K562 (cell line): ENCODE results near the gene CEP72. TPM values are rescaled to one million over a fixed set of nuclear protein-coding genes. Genes with fewer than 3 reads are reported as not detected.

ENCODE experiments used
- ATAC-seq: fragments of 200-7000 bp; cut with Tn5 transposase; 3 replicates; pipeline ENCODE4 v1.9.1; 2020; ENCODE audit warnings: moderate library complexity
- BruUV-seq: library from RNA; stranded (reverse); fragments of 400-500 nt; replicated peaks from 2 replicates; lab custom pipeline; 2021; lab: Mats Ljungman, UMichigan
- CTCF ChIA-PET: fragments of 300-600 bp; formaldehyde crosslinking; extraction: SDS; loops from one replicate; lab custom pipeline; 2021; ENCODE audit warnings: low intra/inter-chr PET ratio; lab: Yijun Ruan, JAX
- POLR2A ChIA-PET: fragments of 300-600, 350-650 bp; sonication (Branson Sonifier 250); formaldehyde crosslinking; extraction: SDS; loops from one replicate; lab custom pipeline; 2021; ENCODE audit warnings: antibody characterized with exemption, inconsistent platforms; lab: Yijun Ruan, JAX
- DNase-seq, 4 experiments: peaks; one replicate each; pipeline versions ENCODE4 v3.0.0 to v3.0.0-alpha.2; 2011 to 2018; ENCODE audit warnings: low spot score in 3 of 4, mixed read lengths in 3 of 4; ENCODE audit errors: extremely low read depth in 1 of 4
- FAIRE-seq: peaks from 2 replicates; lab custom pipeline; 2011; peaks lifted over from hg19 to GRCh38; lab: Jason Lieb, UNC
- H2AFZ ChIP-seq: 2 replicates; pipeline ENCODE4 v1.6.0; 2011; ENCODE audit warnings: low read depth, low read length, control low read depth, inconsistent platforms
- H3K27ac ChIP-seq: fragments of 200-600 bp; 3 replicates; pipeline ENCODE4 v1.8.0; 2011; ENCODE audit warnings: low read depth, mild to moderate bottlenecking, control low read depth, inconsistent platforms, low read length, moderate library complexity, mixed read lengths; ENCODE audit errors: extremely low read depth
- H3K27me3 ChIP-seq, 2 experiments: fragments of 300-600 bp in 1 of 2; 2 replicates in 1 of 2; 3 replicates in 1 of 2; pipeline versions ENCODE4 v1.6.0 to v1.8.0; 2011; ENCODE audit warnings: inconsistent platforms in 2 of 2, low read length in 2 of 2, mild to moderate bottlenecking in 1 of 2, mixed read lengths in 1 of 2, moderate library complexity in 1 of 2; ENCODE audit not compliant: control insufficient read depth in 2 of 2, insufficient read depth in 2 of 2
- H3K36me3 ChIP-seq: fragments of 300-600 bp; 3 replicates; pipeline ENCODE4 v1.8.0; 2011; ENCODE audit warnings: mild to moderate bottlenecking, low read length, inconsistent platforms; ENCODE audit not compliant: control insufficient read depth, insufficient read depth
- H3K4me1 ChIP-seq, 2 experiments: fragments of 200-600 bp in 1 of 2; replicated peaks in 1 of 2; 2 replicates in 1 of 2; 3 replicates in 1 of 2; pipeline versions ENCODE4 v1.5.1 to v1.8.0; 2011; ENCODE audit warnings: inconsistent platforms in 2 of 2, low read length in 2 of 2, mild to moderate bottlenecking in 1 of 2, mixed read lengths in 1 of 2, moderate library complexity in 1 of 2; ENCODE audit not compliant: control insufficient read depth in 2 of 2, insufficient read depth in 2 of 2
- H3K4me2 ChIP-seq: 2 replicates; pipeline ENCODE4 v1.6.1; 2011; ENCODE audit warnings: low read length, control low read depth, inconsistent platforms, mixed read lengths; ENCODE audit not compliant: insufficient read depth
- H3K4me3 ChIP-seq: fragments of 200-600 bp; sonication (generic), shearing (Covaris generic); 2 replicates; pipeline ENCODE4 v1.5.1; 2016; ENCODE audit warnings: control low read depth, inconsistent platforms
- H3K79me2 ChIP-seq: fragments of 200-600 bp; 3 replicates; pipeline ENCODE4 v1.8.0; 2011; ENCODE audit warnings: low read length, inconsistent platforms; ENCODE audit not compliant: control insufficient read depth, insufficient read depth
- H3K9ac ChIP-seq, 2 experiments: 2 replicates each; pipeline versions ENCODE4 v1.6.0 to v1.6.1; 2011; ENCODE audit warnings: low read depth in 2 of 2, low read length in 2 of 2, control low read depth in 1 of 2, inconsistent platforms in 1 of 2, mild to moderate bottlenecking in 1 of 2, mixed read lengths in 1 of 2; ENCODE audit not compliant: insufficient read depth in 1 of 2
- H3K9me1 ChIP-seq: one replicate; pipeline ENCODE4 v1.6.0; 2011; ENCODE audit warnings: inconsistent platforms, mild to moderate bottlenecking, low read length, moderate library complexity; ENCODE audit not compliant: control insufficient read depth, insufficient read depth
- H3K9me3 ChIP-seq: replicated peaks from 2 replicates; pipeline ENCODE4 v1.5.1; 2011; ENCODE audit warnings: low read depth, low read length, inconsistent platforms; ENCODE audit not compliant: control insufficient read depth, insufficient read depth
- H4K20me1 ChIP-seq: replicated peaks from 2 replicates; pipeline ENCODE4 v1.6.1; 2011; ENCODE audit warnings: low read length, inconsistent platforms, mixed read lengths; ENCODE audit not compliant: control insufficient read depth, insufficient read depth
- ARID2 ChIP-seq: fragments of 450-650 bp; IDR thresholded peaks from 2 replicates; pipeline ENCODE4 v1.6.1; 2017; ENCODE audit warnings: antibody characterized with exemption, mild to moderate bottlenecking
- BHLHE40 ChIP-seq: IDR thresholded peaks from 2 replicates; pipeline ENCODE4 v1.6.1; 2011; ENCODE audit warnings: low read length, improper control_type of control experiment
- E2F6 ChIP-seq, 2 experiments: IDR thresholded peaks; 2 replicates each; pipeline ENCODE4 v1.6.1; 2011; ENCODE audit warnings: borderline replicate concordance in 1 of 2, control low read depth in 1 of 2, low read depth in 1 of 2, low read length in 1 of 2, mild to moderate bottlenecking in 1 of 2, mixed read lengths in 1 of 2, moderate library complexity in 1 of 2; ENCODE audit not compliant: insufficient read depth in 1 of 2, insufficient read length in 1 of 2, poor library complexity in 1 of 2, severe bottlenecking in 1 of 2; ENCODE audit errors: extremely low read depth in 1 of 2
- KDM1A ChIP-seq, 2 experiments: fragments of 450-650 bp; IDR thresholded peaks; 2 replicates each; pipeline ENCODE4 v1.6.1; 2016; ENCODE audit warnings: mild to moderate bottlenecking in 2 of 2
- KDM4B ChIP-seq, 2 experiments: fragments of 450-650 bp in 1 of 2; sonication (generic) in 1 of 2; IDR thresholded peaks; 2 replicates each; pipeline ENCODE4 v1.6.1; 2016 to 2017; ENCODE audit warnings: borderline replicate concordance in 2 of 2, antibody characterized with exemption in 1 of 2, low read depth in 1 of 2, mild to moderate bottlenecking in 1 of 2
- KDM5B ChIP-seq: fragments of 200-600 bp; sonication (generic); IDR thresholded peaks from 2 replicates; pipeline ENCODE4 v1.6.1; 2012; ENCODE audit warnings: low read depth, mild to moderate bottlenecking, moderate library complexity, low read length, control low read depth, inconsistent platforms; ENCODE audit not compliant: insufficient replicate concordance
- MYNN ChIP-seq, 2 experiments: sonication (generic); formaldehyde crosslinking in 1 of 2; IDR thresholded peaks; 2 replicates each; pipeline versions ENCODE4 v1.5.0 to v1.6.1; 2016 to 2020; ENCODE audit warnings: antibody characterized with exemption in 1 of 2, missing genetic modification reagents in 1 of 2
- PTBP1 ChIP-seq: fragments of 200-400 bp; formaldehyde crosslinking; IDR thresholded peaks from 2 replicates; pipeline ENCODE4 v1.6.1; 2017; ENCODE audit warnings: low read depth, low read length
- RBM14 ChIP-seq: fragments of 200-400 bp; formaldehyde crosslinking; IDR thresholded peaks from 2 replicates; pipeline ENCODE4 v1.6.1; 2018; ENCODE audit warnings: low read depth, mild to moderate bottlenecking, low read length, moderate library complexity, borderline replicate concordance; ENCODE audit not compliant: insufficient read depth
- TAF1 ChIP-seq: IDR thresholded peaks from 2 replicates; pipeline ENCODE4 v1.6.1; 2011; ENCODE audit warnings: mild to moderate bottlenecking, low read length, moderate library complexity; ENCODE audit not compliant: insufficient read depth, control insufficient read depth, severe bottlenecking; ENCODE audit errors: extremely low read depth
- XRCC4 ChIP-seq: IDR thresholded peaks from one replicate; pipeline ENCODE4 v1.6.1; 2011; ENCODE audit not compliant: insufficient read depth, insufficient read length; ENCODE audit errors: extremely low read depth
- ZNF165 ChIP-seq: fragments of 250-450 bp; sonication (Bioruptor Pico); IDR thresholded peaks from 2 replicates; pipeline ENCODE4 v1.4.0; 2020; ENCODE audit warnings: borderline replicate concordance
- ZNF197 ChIP-seq: fragments of 200-800 bp; sonication (Bioruptor generic); IDR thresholded peaks from 2 replicates; pipeline ENCODE4 v1.6.1; 2016; ENCODE audit warnings: low read depth, missing genetic modification characterization, missing compliant biosample characterization
- WGBS: fragments of 100-300 bp; shearing (Covaris generic); methylation state at CpG from one replicate; pipeline ENCODE4 v1.1.6; 2016; ENCODE audit warnings: low coverage, mixed read lengths; ENCODE audit not compliant: insufficient coverage; ENCODE audit errors: missing lambda C conversion rate; 5-methylcytosine and 5-hydroxymethylcytosine counted together
- in situ Hi-C: fragments of 300-500 bp; cut with MboI; formaldehyde crosslinking; loops from 4 replicates; pipeline ENCODE4 v1.15.0; 2018; ENCODE audit warnings: inconsistent platforms, mixed read lengths
- intact Hi-C: fragments of 100-400 bp; cut with micrococcal nuclease; formaldehyde crosslinking; loops from 2 replicates; pipeline ENCODE4 v1.14.2; 2022
- polyA plus RNA-seq, 8 experiments: library from polyadenylated mRNA; depleted of rRNA in 4 of 8; stranded (reverse) in 5 of 8; unstranded in 3 of 8; fragments of >200 nt; fragmentation: Nextera tagmentation in 2 of 8; fragmentation: Illumina TruSeq in 1 of 8; extraction: Ambion mirVana in 2 of 8; extraction: Trizol in 1 of 8; gene quantifications; 2 replicates each; pipeline versions ENCODE4 v1.2.1 to v1.2.3, GENCODE V29; 2011 to 2014; ENCODE audit warnings: inconsistent platforms in 1 of 8, missing spikeins in 1 of 8
- total RNA-seq, 7 experiments: library from RNA; depleted of rRNA in 6 of 7; stranded (reverse); fragments of >200 nt in 6 of 7; fragmentation: Illumina TruSeq in 2 of 7; extraction: Trizol in 2 of 7; gene quantifications; 2 replicates each; pipeline versions ENCODE4 v1.2.1 to v1.2.3, GENCODE V29; 2011 to 2021; ENCODE audit warnings: low replicate concordance in 1 of 7

The CEP72 gene
- total and polyA plus RNA-seq, 9 of the 15 experiments (the other 6 are each of a cell fraction or from before 2014, with no cell fraction given), result 0.89 to 38.1 (median 14.2) TPM

GRCh38 chr5:610744-611730 is 1.1 kb upstream of the CEP72 start:
- Histone ChIP-seq H3K9ac (peak overlapping the region; percentile 56 to 94; a peak in 3 of 4 replicates), H3K4me1 (peaks cover 14 to 34% of the 10 kb centered on the region in 2 experiments), H3K4me2 (peak overlapping the region; percentile 78), H2AFZ (peak overlapping the region; percentile 95)
- TF ChIP-seq RBM14 (no peak), E2F6 (IDR thresholded peaks at IDR 0.05; ENCODE audit: borderline replicate concordance in 1 of 2, extremely low read depth in 1 of 2, insufficient read depth in 1 of 2, insufficient read length in 1 of 2, low read depth in 1 of 2, low read length in 1 of 2, poor library complexity in 1 of 2, severe bottlenecking in 1 of 2) (no peak), BHLHE40 (0 out of 2 replicates have a peak, but pooled peaks have one; percentile 2), TAF1 (no peak), XRCC4 (no peak), ZNF197 (CRISPR knock-in tag) (no peak), KDM1A (IDR thresholded peaks at IDR 0.05) (peak in 1 of 2 experiments; percentile 98; a peak in 2 of 4 replicates), KDM4B (IDR thresholded peaks at IDR 0.05; ENCODE audit: borderline replicate concordance in 2 of 2, low read depth in 1 of 2) (no peak), KDM5B (peak; percentile 23), ZNF165 (CRISPR knock-in tag) (no peak), MYNN (IDR thresholded peaks at IDR 0.05) (no peak), MYNN (CRISPR knock-in tag; IDR thresholded peaks at IDR 0.05) (no peak), ARID2 (peak; percentile 97), PTBP1 (no peak)
- TF ChIP-seq, all 486 proteins: peak for 4
- H3K27me3 ChIP-seq, result peaks cover 14 to 31% of the 10 kb centered on the region in 2 experiments; a peak in 4 of 5 replicates
- FAIRE-seq (no peak), ATAC-seq (no peak), DNase-seq (no peak)
- no peak overlapping the region; the same call in 2 of the 3 replicates for H3K27ac ChIP-seq
- peak overlapping the region; percentile 87 for H3K4me3 ChIP-seq
- in situ Hi-C loops, result loop anchor here (5.0 kb wide), 1 partner anchor 46 kb away; no protein-coding TSS in a partner anchor
- TSS peak; percentile 50 for BruUV-seq
- H3K36me3 ChIP-seq, result peaks cover 14% of the 10 kb centered on the region; the same call in 2 of the 3 replicates
- 25% methylated on average over 11 of the region's 11 CpGs for WGBS
- no peaks in the 10 kb centered on the region for H3K9me1 ChIP-seq
- CTCF ChIA-PET, result no interaction called here
- intact Hi-C loops, result loop anchor here (5.0 to 10.0 kb wide), 2 partner anchors 136 to 281 kb away; partner anchors contain the start of genes BRD9 and TRIP13
- no peaks in the 10 kb centered on the region for H3K9me3 ChIP-seq
- peaks cover 39% of the 10 kb centered on the region for H3K79me2 ChIP-seq
- peaks cover 6% of the 10 kb centered on the region; the same call in 1 of the 2 replicates for H4K20me1 ChIP-seq
- POLR2A ChIA-PET, result interaction anchor here (0.6 to 1.0 kb wide), 6 partner anchors 9 to 326 kb away, joined by 3 to 5 read pairs (median 4); no protein-coding TSS in a partner anchor
